ENCODE measurements around the gene SIX3. TPM values are rescaled to one million over a fixed set of nuclear protein-coding genes. Genes with fewer than 3 reads are reported as not detected.

SIX3 gene
- total and polyA plus RNA-seq, 2 donors (not counting 3 experiments of a cell fraction or from before 2014, with no cell fraction given), result not detected

DNA sequence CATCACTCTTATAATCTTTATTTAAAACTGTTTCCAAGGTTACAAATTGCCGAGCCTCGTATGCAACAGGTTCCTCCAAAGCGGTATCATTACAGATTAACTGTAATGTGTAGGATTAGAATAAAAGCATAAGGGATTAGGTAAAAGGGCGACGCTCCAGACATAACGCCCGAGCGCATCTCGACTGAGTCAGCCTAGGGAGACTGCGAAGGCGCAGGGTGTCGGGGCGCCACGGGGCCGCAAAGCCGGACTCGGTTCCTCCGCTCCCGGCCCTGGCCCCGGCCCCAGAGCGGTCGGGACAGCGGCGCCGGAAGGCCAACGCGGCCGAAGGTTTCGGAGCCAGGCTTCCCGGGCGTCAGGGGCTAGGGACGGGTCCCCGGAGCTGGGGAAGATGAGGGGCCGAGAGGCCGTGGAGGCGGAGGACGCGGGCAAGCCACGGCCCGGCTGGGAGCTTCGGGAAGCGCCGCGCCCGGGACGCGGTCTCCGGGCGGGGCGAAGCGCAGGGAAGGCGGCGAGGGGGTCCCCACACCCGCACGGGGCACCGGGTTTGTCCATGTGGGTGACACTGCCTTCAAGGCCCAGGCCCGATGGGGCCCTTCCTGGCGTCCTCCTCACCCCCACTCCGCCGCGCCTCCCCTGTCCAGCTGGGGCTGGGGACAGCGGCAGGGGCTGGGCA lies 12.9 kb upstream of the SIX3 start:
- H3K36me3 ChIP-seq (ENCODE audit: control insufficient read depth in 2 of 2, extremely low read depth in 1 of 2, insufficient read depth in 2 of 2, low read length in 2 of 2), result no peaks in the 10 kb centered on the region
- dilution Hi-C loops (cut with MboI; ENCODE audit: extremely low pct_ligation_motif_present, low sequenced_read_pairs), result no loop called here
- no peak overlapping the region for H3K27ac ChIP-seq (ENCODE audit: insufficient read depth, low read depth, low read length)
- H3K79me2 ChIP-seq (ENCODE audit: control insufficient read depth, insufficient read depth, low read length), result no peaks in the 10 kb centered on the region
- no peak overlapping the region for H3K9ac ChIP-seq (replicated peaks; ENCODE audit: extremely low read depth, insufficient read depth, low read length)
- BruUV-seq (replicated peaks), result no TSS peak
- TF ChIP-seq, protein P1, sequence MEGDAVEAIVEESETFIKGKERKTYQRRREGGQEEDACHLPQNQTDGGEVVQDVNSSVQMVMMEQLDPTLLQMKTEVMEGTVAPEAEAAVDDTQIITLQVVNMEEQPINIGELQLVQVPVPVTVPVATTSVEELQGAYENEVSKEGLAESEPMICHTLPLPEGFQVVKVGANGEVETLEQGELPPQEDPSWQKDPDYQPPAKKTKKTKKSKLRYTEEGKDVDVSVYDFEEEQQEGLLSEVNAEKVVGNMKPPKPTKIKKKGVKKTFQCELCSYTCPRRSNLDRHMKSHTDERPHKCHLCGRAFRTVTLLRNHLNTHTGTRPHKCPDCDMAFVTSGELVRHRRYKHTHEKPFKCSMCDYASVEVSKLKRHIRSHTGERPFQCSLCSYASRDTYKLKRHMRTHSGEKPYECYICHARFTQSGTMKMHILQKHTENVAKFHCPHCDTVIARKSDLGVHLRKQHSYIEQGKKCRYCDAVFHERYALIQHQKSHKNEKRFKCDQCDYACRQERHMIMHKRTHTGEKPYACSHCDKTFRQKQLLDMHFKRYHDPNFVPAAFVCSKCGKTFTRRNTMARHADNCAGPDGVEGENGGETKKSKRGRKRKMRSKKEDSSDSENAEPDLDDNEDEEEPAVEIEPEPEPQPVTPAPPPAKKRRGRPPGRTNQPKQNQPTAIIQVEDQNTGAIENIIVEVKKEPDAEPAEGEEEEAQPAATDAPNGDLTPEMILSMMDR (IDR thresholded peaks at IDR 0.05; ENCODE audit: extremely low read depth in 1 of 2, insufficient read depth in 1 of 2, low read depth in 1 of 2, low read length in 2 of 2), result no peak
- TF ChIP-seq EZH2 (IDR thresholded peaks at IDR 0.05; ENCODE audit: borderline replicate concordance, low read depth, low read length, severe bottlenecking), result peak; percentile 100
- intact Hi-C loops (cut with micrococcal nuclease), result no loop called here
- no peak overlapping the region for H3K4me2 ChIP-seq (ENCODE audit: insufficient read depth, low read length)
- FAIRE-seq (no peak), DNase-seq (ENCODE audit: low read depth, low spot score) (no peak)
- POLR2A ChIA-PET, result no interaction called here
- no peaks in the 10 kb centered on the region for H4K20me1 ChIP-seq (replicated peaks; ENCODE audit: control insufficient read depth, extremely low read depth, insufficient read depth, low read length)
- H3K4me1 ChIP-seq (ENCODE audit: control insufficient read depth, extremely low read depth, insufficient read depth, low read length), result peaks cover 4% of the 10 kb centered on the region
- no peaks in the 10 kb centered on the region for H3K9me1 ChIP-seq (replicated peaks; ENCODE audit: control insufficient read depth, extremely low read depth, insufficient read depth, low read length)
- CTCF ChIA-PET, result interaction anchor here (4.6 kb wide), 1 partner anchor 449 kb away, joined by 21 read pairs; no protein-coding TSS in a partner anchor
- H3K9me3 ChIP-seq (replicated peaks; ENCODE audit: control insufficient read depth, insufficient read depth, low read length), result no peaks in the 10 kb centered on the region
- H2AFZ ChIP-seq (ENCODE audit: low read depth, low read length), result no peak overlapping the region
- no peak overlapping the region for H3K4me3 ChIP-seq (replicated peaks in 1 of 3; ENCODE audit: insufficient read depth in 1 of 3, low read depth in 1 of 3, low read length in 3 of 3)
- peaks cover 88 to 98% of the 10 kb centered on the region in 2 experiments for H3K27me3 ChIP-seq (ENCODE audit: control insufficient read depth in 2 of 2, insufficient read depth in 2 of 2, low read length in 2 of 2)

DNA sequence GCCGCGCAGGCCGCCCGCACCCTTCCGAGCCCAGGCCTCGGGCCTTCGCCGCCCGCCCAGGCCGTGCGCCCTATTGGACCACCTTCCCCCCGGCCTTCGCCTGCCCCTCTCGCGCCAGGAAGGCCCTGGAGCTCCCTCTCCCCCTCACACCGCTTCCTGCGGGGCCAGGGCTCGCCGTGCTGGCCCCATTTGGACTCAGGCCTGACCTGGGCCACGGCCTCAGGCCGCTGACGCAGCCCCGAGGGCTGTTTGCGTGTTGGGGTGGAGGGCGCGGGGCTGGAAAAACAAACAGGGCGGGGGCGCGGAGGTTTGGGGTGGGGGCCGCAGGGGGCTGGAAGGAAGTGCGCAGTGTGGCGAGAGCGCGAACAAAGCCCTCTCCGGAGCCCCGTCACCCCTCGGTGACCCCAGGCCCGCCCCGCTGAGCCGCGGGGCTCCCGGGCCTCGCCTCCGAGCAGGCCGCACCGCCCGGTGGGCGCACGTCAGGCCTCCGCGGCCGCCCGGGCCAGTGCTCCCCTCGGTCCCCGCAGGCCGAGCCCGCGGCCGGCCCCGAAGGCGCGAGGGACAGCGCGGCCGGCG lies 12.3 kb upstream of the SIX3 start:
- Histone ChIP-seq H2AFZ (ENCODE audit: low read depth, low read length) (no peak overlapping the region), H3K79me2 (ENCODE audit: control insufficient read depth, insufficient read depth, low read length) (no peaks in the 10 kb centered on the region), H3K9me1 (replicated peaks; ENCODE audit: control insufficient read depth, extremely low read depth, insufficient read depth, low read length) (no peaks in the 10 kb centered on the region), H3K4me1 (ENCODE audit: control insufficient read depth, extremely low read depth, insufficient read depth, low read length) (peaks cover 4% of the 10 kb centered on the region), H3K9me3 (replicated peaks; ENCODE audit: control insufficient read depth, insufficient read depth, low read length) (no peaks in the 10 kb centered on the region), H3K36me3 (ENCODE audit: control insufficient read depth in 2 of 2, extremely low read depth in 1 of 2, insufficient read depth in 2 of 2, low read length in 2 of 2) (no peaks in the 10 kb centered on the region), H3K4me3 (replicated peaks in 1 of 3; ENCODE audit: insufficient read depth in 1 of 3, low read depth in 1 of 3, low read length in 3 of 3) (no peak overlapping the region), H3K9ac (replicated peaks; ENCODE audit: extremely low read depth, insufficient read depth, low read length) (no peak overlapping the region), H3K4me2 (ENCODE audit: insufficient read depth, low read length) (no peak overlapping the region), H4K20me1 (replicated peaks; ENCODE audit: control insufficient read depth, extremely low read depth, insufficient read depth, low read length) (no peaks in the 10 kb centered on the region), H3K27ac (ENCODE audit: insufficient read depth, low read depth, low read length) (no peak overlapping the region), H3K27me3 (ENCODE audit: control insufficient read depth in 2 of 2, insufficient read depth in 2 of 2, low read length in 2 of 2) (peaks cover 88 to 98% of the 10 kb centered on the region in 2 experiments)
- POLR2A ChIA-PET, result no interaction called here
- BruUV-seq (replicated peaks), result no TSS peak
- dilution Hi-C loops (cut with MboI; ENCODE audit: extremely low pct_ligation_motif_present, low sequenced_read_pairs) (no loop called here), intact Hi-C loops (cut with micrococcal nuclease) (no loop called here)
- CTCF ChIA-PET, result no interaction called here
- DNase-seq (ENCODE audit: low read depth, low spot score), result no peak
- no peak for FAIRE-seq
- TF ChIP-seq POLR2AphosphoS5 (IDR thresholded peaks at IDR 0.05; ENCODE audit: insufficient read depth, low read depth, low read length), result no peak
- peak; percentile 64 for TF ChIP-seq EZH2 (IDR thresholded peaks at IDR 0.05; ENCODE audit: borderline replicate concordance, low read depth, low read length, severe bottlenecking)
- no peak for TF ChIP-seq MYC (IDR thresholded peaks at IDR 0.05; ENCODE audit: low read depth, low read length)
